ENCODE measurements around the gene TMEM161A. TPM values are rescaled to one million over a fixed set of nuclear protein-coding genes. Genes with fewer than 3 reads are reported as not detected.
"Not testable (repeated sequence)": the region's sequence is repeated elsewhere in the genome, so short reads cannot be mapped to it uniquely, and the experiment has no call there.

Gene TMEM161A
- total RNA-seq, 2 donors from 2014 or later = 13.7 to 22.1 TPM

- no peaks in the 10 kb centered on the region for H3K9me3 ChIP-seq
- ATAC-seq = no peak
- 77 to 82% methylated on average over 9 to 14 of the region's 15 CpGs for WGBS, 2 donors
- intact Hi-C loops (cut with DNase I) = no loop called here
- no peak for TF ChIP-seq POLR2A (IDR thresholded peaks at IDR 0.05)
- no peak for TF ChIP-seq CTCF (IDR thresholded peaks at IDR 0.05)
- H3K27ac ChIP-seq = no peak overlapping the region
- no peaks in the 10 kb centered on the region for H3K27me3 ChIP-seq
- no peaks in the 10 kb centered on the region for H3K36me3 ChIP-seq (replicated peaks in 1 of 2; ENCODE audit: insufficient read depth in 1 of 2, low read depth in 2 of 2)
- no peaks in the 10 kb centered on the region for H3K4me1 ChIP-seq
- DNase-seq = no peak
- no peak overlapping the region for H3K4me3 ChIP-seq
These were observed 27.0 kb downstream of the TMEM161A start for GRCh38 chr19:19111136-19111835.

- no peaks in the 10 kb centered on the region for H3K4me1 ChIP-seq
- H3K27me3 ChIP-seq = no peaks in the 10 kb centered on the region
- WGBS, 2 donors = 52 to 57% methylated on average over 29 to 40 of the region's 66 CpGs
- H3K27ac ChIP-seq = no peak overlapping the region
- no peak overlapping the region for H3K4me3 ChIP-seq
- intact Hi-C loops (cut with DNase I) = no loop called here
- TF ChIP-seq POLR2A (IDR thresholded peaks at IDR 0.05) (no peak), CTCF (IDR thresholded peaks at IDR 0.05) (no peak)
- no peaks in the 10 kb centered on the region for H3K36me3 ChIP-seq (replicated peaks in 1 of 2; ENCODE audit: insufficient read depth in 1 of 2, low read depth in 2 of 2)
- ATAC-seq = no peak
- DNase-seq = no peak
- no peaks in the 10 kb centered on the region for H3K9me3 ChIP-seq
These were observed 27.7 kb downstream of the TMEM161A start for GRCh38 chr19:19110410-19111135.

GRCh38 chr19:19109601-19110000 lies 28.7 kb downstream of the TMEM161A start:
- no peak overlapping the region for H3K4me3 ChIP-seq
- DNase-seq (no peak), ATAC-seq (no peak)
- H3K27ac ChIP-seq = no peak overlapping the region
- no peaks in the 10 kb centered on the region for H3K9me3 ChIP-seq
- intact Hi-C loops (cut with DNase I) = no loop called here
- TF ChIP-seq CTCF (IDR thresholded peaks at IDR 0.05) (no peak), POLR2A (IDR thresholded peaks at IDR 0.05) (no peak)
- no peaks in the 10 kb centered on the region for H3K36me3 ChIP-seq (replicated peaks in 1 of 2; ENCODE audit: insufficient read depth in 1 of 2, low read depth in 2 of 2)
- no peaks in the 10 kb centered on the region for H3K4me1 ChIP-seq
- no peaks in the 10 kb centered on the region for H3K27me3 ChIP-seq
- 81 to 92% methylated on average over 9 of the region's 9 CpGs for WGBS, 2 donors

- H3K36me3 ChIP-seq (replicated peaks in 1 of 2; ENCODE audit: insufficient read depth in 1 of 2, low read depth in 2 of 2) = no peaks in the 10 kb centered on the region
- no peaks in the 10 kb centered on the region for H3K4me1 ChIP-seq
- no peaks in the 10 kb centered on the region for H3K27me3 ChIP-seq
- intact Hi-C loops (cut with DNase I) = no loop called here
- TF ChIP-seq CTCF (IDR thresholded peaks at IDR 0.05) = no peak
- TF ChIP-seq POLR2A (IDR thresholded peaks at IDR 0.05) = no peak
- ATAC-seq (no peak), DNase-seq (no peak)
- no peak overlapping the region for H3K4me3 ChIP-seq
- no peaks in the 10 kb centered on the region for H3K9me3 ChIP-seq
- 88 to 93% methylated on average over 7 to 9 of the region's 11 CpGs for WGBS, 2 donors
- no peak overlapping the region for H3K27ac ChIP-seq
These were observed 30.6 kb downstream of the TMEM161A start for GRCh38 chr19:19107654-19108053.

- intact Hi-C loops (cut with DNase I) = not testable (repeated sequence)
These were observed 31.3 kb downstream of the TMEM161A start for GRCh38 chr19:19106938-19107337.

More at GRCh38 chr19:19106938-19107337, 31.3 kb downstream of the TMEM161A start:
- H3K9me3 ChIP-seq; H3K27me3 ChIP-seq; H3K27ac ChIP-seq; H3K4me1 ChIP-seq; ATAC-seq; H3K4me3 ChIP-seq; DNase-seq; H3K36me3 ChIP-seq (replicated peaks in 1 of 2; ENCODE audit: insufficient read depth in 1 of 2, low read depth in 2 of 2): not testable (repeated sequence)
- WGBS, 2 donors = 95 to 98% methylated on average over 4 to 7 of the region's 7 CpGs
